HG03460 (cell line): ENCODE measurements around the gene HHEX.
A peak's percentile ranks its signal among the peaks of the same experiment; 100 is the strongest.
"Not testable (repeated sequence)": the region's sequence is repeated elsewhere in the genome, so short reads cannot be mapped to it uniquely, and the experiment has no call there.

Source experiments
- ATAC-seq: cut with Tn5 transposase; IDR thresholded peaks from one replicate; pipeline ENCODE4 v1.9.1; 2021; ENCODE audit not compliant: unreplicated experiment

Gene HHEX

GRCh38 chr10:92732958-92733357, 43.2 kb downstream of the HHEX start:
- no peak for ATAC-seq

DNA sequence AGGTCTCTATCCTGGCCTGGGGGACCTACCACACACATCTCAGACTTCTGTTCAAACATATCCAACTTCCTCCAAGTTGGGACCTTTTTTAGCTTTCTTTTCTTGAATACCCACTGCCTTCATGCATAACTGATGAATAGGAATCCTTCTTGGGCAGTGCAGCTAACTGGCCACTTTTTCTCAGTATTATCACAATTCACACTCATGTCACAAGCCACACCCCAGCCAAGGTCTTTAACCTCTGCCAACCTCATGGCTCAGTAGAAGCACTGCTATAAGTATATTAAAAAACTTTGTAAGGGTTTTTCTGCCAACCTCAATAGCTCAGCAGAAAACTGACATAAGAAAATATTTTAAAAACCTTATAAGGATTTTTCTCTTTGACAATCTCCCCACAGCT, 44.5 kb downstream of the HHEX start:
- ATAC-seq = no peak

GRCh38 chr10:92735938-92736337, 46.2 kb downstream of the HHEX start:
- no peak for ATAC-seq

GRCh38 chr10:92737484-92737883, 47.7 kb downstream of the HHEX start:
- no peak for ATAC-seq

- ATAC-seq = no peak
These were observed 51.0 kb downstream of the HHEX start for GRCh38 chr10:92740762-92741161.

DNA sequence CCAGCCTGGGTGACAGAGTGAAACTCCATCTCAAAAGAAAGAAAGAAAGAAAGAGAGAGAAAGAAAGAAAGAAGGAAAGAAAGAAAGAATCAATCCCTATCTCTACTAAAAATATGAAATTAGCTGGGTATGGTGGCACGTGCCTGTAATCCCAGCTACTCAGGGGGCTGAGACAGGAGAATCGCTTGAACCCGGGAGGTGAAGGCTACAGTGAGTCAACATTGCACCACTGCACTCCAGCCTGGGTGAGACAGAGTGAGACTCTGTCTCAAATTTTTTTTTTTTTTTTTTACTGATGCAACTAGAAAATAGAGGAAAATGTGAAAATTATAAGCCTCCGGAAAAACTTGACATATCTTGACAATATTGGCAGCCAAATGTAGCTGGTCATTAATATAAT, 52.0 kb downstream of the HHEX start:
- not testable (repeated sequence) for ATAC-seq

DNA sequence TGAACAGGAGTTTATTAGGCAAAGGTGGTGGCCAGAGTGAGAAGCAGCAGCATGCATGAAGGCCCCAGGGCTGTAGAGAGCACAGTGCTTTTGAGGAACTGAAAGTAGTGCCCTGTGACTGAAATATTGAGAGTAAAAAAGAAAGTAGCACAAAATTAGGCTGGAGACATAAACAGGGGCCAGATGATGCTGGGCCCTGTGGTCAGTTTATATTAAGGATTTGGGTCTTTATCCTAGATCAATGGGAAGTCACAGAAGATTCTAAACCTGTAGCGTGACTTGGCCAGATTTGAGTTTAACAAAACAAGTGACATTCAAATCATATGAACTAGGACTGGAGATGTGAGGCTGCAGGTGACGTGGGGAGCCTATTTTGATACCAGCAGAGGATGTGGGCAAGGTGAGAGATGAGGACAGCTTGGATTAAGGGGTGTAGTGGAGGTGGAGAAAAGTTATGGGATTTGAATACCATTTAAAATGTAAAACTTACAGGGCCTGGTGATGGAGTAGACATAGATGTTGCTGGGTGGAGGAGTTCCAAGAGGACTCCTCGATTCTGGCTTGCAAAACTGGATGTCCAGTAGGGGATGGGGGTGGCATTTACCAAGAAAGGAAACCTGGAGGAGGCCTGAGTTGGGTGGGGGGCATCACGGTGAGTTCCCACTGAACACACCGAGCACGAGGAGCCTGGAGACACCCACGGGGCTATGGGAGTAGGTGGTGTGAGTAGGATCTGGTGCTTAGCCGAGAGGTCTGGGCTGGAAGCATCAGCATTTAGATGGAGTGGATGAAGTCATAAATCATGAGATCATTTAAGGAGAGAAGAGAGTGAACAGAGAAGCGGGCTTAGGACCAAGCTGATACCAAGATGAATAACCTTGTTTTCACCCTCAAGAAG, 52.8 kb downstream of the HHEX start:
- peak; percentile 99 for ATAC-seq
